HG02642 (cell line): ENCODE measurements around the gene DCLK2.

Experiments used
- ATAC-seq: cut with Tn5 transposase; IDR thresholded peaks from one replicate; pipeline ENCODE4 v1.9.1; 2021; ENCODE audit warnings: mild to moderate bottlenecking; ENCODE audit not compliant: unreplicated experiment, poor library complexity

Gene DCLK2

GRCh38 chr4:150068300-150068960, 9.8 kb upstream of the DCLK2 start:
- no peak for ATAC-seq

GRCh38 chr4:150069353-150069752, 8.9 kb upstream of the DCLK2 start:
- ATAC-seq: no peak

- ATAC-seq: no peak
These were observed 7.6 kb upstream of the DCLK2 start for GRCh38 chr4:150070464-150071170.

DNA sequence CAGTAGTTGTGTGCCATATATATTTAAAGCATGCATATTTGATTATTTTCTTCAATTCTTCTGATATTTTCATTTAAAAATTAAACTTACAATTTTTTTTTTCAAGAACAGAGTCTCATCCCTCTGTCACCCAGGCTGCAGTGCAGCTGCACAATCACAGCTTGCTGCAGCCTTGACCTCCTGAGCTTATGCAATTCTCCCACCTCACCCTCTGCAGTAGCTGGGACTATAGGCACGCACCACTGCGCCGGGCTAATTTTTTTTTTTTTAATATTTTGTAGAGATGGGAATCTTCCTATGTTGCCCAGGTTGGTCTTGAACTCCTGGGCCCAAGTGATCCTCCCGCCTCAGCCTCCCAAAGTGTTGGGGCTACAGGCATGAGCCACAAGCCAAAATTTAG, 5.8 kb upstream of the DCLK2 start:
- ATAC-seq: no peak

DNA sequence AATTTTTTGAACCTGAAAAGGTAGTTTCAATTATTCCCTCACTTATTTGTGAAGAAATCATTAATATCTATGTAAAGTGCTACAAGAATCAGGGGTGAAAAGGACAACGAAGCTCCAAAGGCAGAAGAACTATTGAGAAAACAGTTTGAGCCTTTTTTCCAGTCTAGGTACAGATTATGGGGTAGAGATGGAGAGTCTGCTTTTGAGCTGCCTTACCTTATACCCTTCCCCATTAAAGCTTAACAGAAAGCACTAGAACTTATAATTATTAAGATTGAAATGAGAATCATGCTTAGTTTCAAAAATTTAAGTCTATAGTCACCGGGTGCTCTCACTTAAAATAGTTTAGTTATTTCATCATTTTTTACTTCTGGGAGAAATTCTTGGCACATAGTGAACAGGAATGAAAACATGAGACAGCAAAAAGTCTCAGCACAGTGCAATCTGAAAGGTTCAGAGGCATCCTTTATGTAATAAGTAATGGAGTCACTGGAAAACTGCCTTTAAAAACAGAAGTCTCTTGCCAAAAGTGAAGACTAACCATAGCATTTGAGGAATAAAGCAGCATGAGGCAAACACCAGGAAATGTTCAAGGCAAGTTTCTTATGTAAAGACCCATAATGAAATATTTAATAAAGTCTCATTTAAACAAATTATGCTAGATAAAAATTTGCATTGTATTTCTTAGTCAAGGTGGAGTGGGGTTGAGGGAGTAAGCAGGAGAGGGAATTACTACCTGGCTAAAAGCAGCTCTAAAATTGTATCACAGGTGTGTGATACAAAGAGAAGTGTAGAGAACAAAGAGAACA, 5.1 kb upstream of the DCLK2 start:
- no peak for ATAC-seq

DNA sequence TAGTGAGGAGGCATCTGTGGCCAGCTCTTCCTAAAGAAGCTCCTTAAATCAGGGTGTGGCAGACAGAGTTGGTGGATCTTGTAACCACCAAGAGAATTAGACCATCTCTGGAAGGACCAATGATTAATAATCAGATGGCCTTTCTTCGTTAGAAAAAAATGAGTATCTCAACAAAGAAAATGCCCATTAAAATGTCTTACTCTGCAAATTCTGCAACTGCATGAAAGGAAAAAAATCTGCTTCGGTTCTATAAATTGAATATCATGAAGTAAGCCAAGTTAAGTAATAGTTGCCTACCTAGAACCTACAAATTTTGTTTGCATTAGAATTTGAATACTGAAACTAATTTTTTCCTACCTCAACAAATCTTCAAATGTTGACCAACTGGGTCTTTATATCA, 4.2 kb upstream of the DCLK2 start:
- no peak for ATAC-seq

DNA sequence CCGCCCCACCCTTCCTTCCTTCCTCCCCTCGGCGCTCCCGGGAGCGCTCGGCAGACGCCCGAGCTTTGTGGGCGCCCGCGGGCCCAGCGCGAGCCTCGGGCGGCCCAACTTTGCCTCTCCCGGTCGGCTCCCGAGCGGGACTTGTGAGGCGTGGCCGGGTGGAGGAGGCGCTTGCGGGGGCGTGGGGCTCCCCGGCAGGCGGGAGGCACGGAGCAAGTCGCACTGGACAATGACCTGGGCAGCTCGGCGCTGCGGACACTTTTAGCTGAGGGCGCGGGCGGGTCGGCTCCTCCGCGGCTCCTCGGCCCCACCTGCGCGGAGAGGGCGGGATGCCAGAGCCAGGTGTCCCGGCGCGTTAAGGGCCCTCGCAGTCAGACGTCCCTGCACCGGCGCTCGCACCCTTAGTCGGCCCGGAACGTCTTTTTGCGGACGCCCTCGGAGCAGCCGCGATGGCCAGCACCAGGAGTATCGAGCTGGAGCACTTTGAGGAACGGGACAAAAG, 385 bp downstream of the DCLK2 start:
- ATAC-seq: peak; percentile 29

GRCh38 chr4:150079081-150079581, 886 bp downstream of the DCLK2 start:
- peak; percentile 52 for ATAC-seq

- no peak for ATAC-seq
These were observed 2.1 kb downstream of the DCLK2 start for GRCh38 chr4:150080337-150080736.

DNA sequence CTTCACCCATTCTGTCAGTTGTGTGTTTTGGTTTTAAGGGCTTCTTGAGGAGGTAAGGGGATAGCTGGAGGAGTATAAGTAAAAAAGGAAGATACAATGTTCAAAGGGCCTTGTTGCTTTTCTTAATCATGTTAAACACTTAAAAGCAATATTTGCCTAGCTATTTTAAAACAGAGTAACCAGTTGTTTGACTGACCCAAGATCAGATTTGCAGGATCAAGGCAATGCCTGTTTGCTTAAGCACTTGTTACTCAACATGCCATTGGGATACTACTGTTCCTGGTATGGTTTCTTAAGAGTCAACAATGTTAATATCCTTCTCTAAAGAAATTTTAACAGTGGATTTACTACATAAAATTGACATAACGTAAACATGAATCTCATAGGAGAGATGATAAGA, 2.6 kb downstream of the DCLK2 start:
- no peak for ATAC-seq

GRCh38 chr4:150082241-150082640, 4.0 kb downstream of the DCLK2 start:
- peak; percentile 63 for ATAC-seq

GRCh38 chr4:150087006-150087405, 8.8 kb downstream of the DCLK2 start:
- no peak for ATAC-seq

GRCh38 chr4:150089732-150090131, 11.5 kb downstream of the DCLK2 start:
- ATAC-seq: no peak

- no peak for ATAC-seq
These were observed 12.6 kb downstream of the DCLK2 start for GRCh38 chr4:150090836-150091235.

- no peak for ATAC-seq
These were observed 16.4 kb downstream of the DCLK2 start for GRCh38 chr4:150094676-150095075.

GRCh38 chr4:150096625-150097024, 18.4 kb downstream of the DCLK2 start:
- no peak for ATAC-seq

DNA sequence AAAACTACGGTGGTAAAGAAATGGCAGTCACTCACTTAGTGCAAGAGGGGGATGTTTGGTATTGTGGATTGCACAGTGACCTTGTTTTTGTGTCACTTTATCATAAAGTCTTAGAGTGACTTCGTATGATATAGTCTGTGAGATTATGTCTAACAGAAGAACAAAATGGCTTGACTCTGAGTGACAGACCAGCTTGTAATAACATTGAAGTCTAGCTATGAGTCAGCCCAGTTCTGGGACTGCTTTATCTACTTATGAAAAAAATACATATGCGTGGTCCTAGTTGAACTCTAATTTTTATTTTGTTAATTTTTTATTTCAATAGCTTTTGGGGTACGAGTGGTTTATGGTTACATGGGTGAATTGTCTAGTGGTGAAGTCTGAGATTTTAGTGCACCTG, 20.0 kb downstream of the DCLK2 start:
- no peak for ATAC-seq

GRCh38 chr4:150104404-150105027, 26.3 kb downstream of the DCLK2 start:
- no peak for ATAC-seq

GRCh38 chr4:150106886-150107285, 28.6 kb downstream of the DCLK2 start:
- ATAC-seq: no peak

- ATAC-seq: no peak
These were observed 30.4 kb downstream of the DCLK2 start for GRCh38 chr4:150108691-150109090.
